ENCODE results near the gene HOATZ. TPM values are rescaled to one million over a fixed set of nuclear protein-coding genes. Genes with fewer than 3 reads are reported as not detected.

The HOATZ gene
- total RNA-seq, 1 donor from 2014 or later, result not detected

DNA sequence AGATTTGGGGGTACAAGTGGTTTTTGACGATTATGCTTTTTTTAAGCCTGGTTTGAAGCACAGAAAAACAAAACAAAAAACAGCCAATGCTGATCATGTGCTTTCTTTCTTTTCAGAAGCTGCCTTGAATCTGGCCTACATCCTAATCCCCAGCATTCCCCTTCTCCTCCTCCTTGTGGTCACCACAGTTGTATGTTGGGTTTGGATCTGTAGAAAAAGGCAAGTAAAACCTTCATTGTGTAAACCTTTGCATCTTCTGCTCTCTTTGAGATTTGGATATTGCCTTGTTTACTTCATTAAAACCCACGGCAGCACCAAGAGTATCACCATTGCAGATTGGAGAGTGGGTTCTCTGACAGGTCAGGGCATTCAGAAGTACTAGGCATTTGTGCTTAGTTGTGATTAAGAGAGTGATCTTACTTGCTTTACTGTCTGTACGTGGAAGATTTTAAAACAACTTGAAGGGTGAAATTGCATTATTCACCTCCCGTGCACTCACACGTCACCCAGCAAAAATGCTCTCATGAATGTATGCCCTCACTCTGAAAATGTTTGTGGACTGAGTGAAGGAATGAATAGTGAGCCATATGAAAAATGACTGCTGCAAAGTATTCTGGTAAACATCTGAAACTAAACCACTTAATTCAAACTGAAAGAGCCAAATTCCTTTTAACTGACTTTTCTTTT, 43.0 kb downstream of the HOATZ start:
- H3K9me3 Mint-ChIP-seq (ENCODE audit: unreplicated experiment), result no peaks in the 10 kb centered on the region
- TF ChIP-seq, protein P1, sequence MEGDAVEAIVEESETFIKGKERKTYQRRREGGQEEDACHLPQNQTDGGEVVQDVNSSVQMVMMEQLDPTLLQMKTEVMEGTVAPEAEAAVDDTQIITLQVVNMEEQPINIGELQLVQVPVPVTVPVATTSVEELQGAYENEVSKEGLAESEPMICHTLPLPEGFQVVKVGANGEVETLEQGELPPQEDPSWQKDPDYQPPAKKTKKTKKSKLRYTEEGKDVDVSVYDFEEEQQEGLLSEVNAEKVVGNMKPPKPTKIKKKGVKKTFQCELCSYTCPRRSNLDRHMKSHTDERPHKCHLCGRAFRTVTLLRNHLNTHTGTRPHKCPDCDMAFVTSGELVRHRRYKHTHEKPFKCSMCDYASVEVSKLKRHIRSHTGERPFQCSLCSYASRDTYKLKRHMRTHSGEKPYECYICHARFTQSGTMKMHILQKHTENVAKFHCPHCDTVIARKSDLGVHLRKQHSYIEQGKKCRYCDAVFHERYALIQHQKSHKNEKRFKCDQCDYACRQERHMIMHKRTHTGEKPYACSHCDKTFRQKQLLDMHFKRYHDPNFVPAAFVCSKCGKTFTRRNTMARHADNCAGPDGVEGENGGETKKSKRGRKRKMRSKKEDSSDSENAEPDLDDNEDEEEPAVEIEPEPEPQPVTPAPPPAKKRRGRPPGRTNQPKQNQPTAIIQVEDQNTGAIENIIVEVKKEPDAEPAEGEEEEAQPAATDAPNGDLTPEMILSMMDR (IDR thresholded peaks at IDR 0.05; ENCODE audit: partially characterized antibody, unreplicated experiment), result no peak
- H3K27ac Mint-ChIP-seq (ENCODE audit: unreplicated experiment), result no peak overlapping the region

GRCh38 chr11:111559800-111560464, 45.4 kb downstream of the HOATZ start:
- no peak for DNase-seq
- H3K36me3 Mint-ChIP-seq (ENCODE audit: unreplicated experiment), result no peaks in the 10 kb centered on the region
- no peak overlapping the region for H3K4me3 Mint-ChIP-seq (ENCODE audit: unreplicated experiment)
- no peak overlapping the region for H3K27ac Mint-ChIP-seq (ENCODE audit: unreplicated experiment)
- H3K4me1 Mint-ChIP-seq (ENCODE audit: low read depth, unreplicated experiment), result peaks cover 2% of the 10 kb centered on the region
- TF ChIP-seq, protein P1 (IDR thresholded peaks at IDR 0.05; ENCODE audit: partially characterized antibody, unreplicated experiment), result no peak
- H3K9me3 Mint-ChIP-seq (ENCODE audit: unreplicated experiment), result peaks cover 2% of the 10 kb centered on the region
- no peaks in the 10 kb centered on the region for H3K27me3 Mint-ChIP-seq (ENCODE audit: unreplicated experiment)

More for the DNA sequence above, 43.0 kb downstream of the HOATZ start:
- peaks cover 2% of the 10 kb centered on the region for H3K4me1 Mint-ChIP-seq (ENCODE audit: low read depth, unreplicated experiment)
- H3K27me3 Mint-ChIP-seq (ENCODE audit: unreplicated experiment), result no peaks in the 10 kb centered on the region
- H3K4me3 Mint-ChIP-seq (ENCODE audit: unreplicated experiment), result no peak overlapping the region
- H3K36me3 Mint-ChIP-seq (ENCODE audit: unreplicated experiment), result no peaks in the 10 kb centered on the region
- no peak for DNase-seq

GRCh38 chr11:111560800-111561199, 46.2 kb downstream of the HOATZ start:
- Mint-ChIP-seq H3K4me1 (ENCODE audit: low read depth, unreplicated experiment) (peaks cover 2% of the 10 kb centered on the region), H3K9me3 (ENCODE audit: unreplicated experiment) (peaks cover 5% of the 10 kb centered on the region), H3K36me3 (ENCODE audit: unreplicated experiment) (no peaks in the 10 kb centered on the region), H3K27me3 (ENCODE audit: unreplicated experiment) (no peaks in the 10 kb centered on the region), H3K4me3 (ENCODE audit: unreplicated experiment) (no peak overlapping the region), H3K27ac (ENCODE audit: unreplicated experiment) (no peak overlapping the region)
- no peak for DNase-seq
- TF ChIP-seq, protein P1 (IDR thresholded peaks at IDR 0.05; ENCODE audit: partially characterized antibody, unreplicated experiment), result no peak

DNA sequence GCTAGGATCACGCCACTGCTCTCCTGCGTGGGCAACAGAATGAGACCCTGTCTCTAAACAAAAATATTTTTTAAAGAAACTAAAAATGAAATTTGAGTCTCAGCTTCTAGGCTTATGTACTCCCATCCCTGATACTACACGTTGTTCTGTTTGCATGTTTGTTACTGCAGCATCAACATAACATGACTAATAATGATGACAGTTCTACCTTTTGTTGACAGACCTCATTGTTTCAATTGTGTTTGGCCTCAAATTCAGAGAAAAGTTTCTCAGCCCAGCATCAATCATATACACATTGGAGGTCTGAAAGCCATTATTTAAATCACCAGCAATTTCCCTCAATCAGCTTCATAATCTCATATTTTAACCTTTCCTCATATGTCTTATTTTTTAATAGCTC, 46.7 kb downstream of the HOATZ start:
- Mint-ChIP-seq H3K36me3 (ENCODE audit: unreplicated experiment) (no peaks in the 10 kb centered on the region), H3K27ac (ENCODE audit: unreplicated experiment) (no peak overlapping the region)

More for the DNA sequence above, 46.7 kb downstream of the HOATZ start:
- Mint-ChIP-seq H3K27me3 (ENCODE audit: unreplicated experiment) (no peaks in the 10 kb centered on the region), H3K4me1 (ENCODE audit: low read depth, unreplicated experiment) (peaks cover 2% of the 10 kb centered on the region), H3K4me3 (ENCODE audit: unreplicated experiment) (no peak overlapping the region), H3K9me3 (ENCODE audit: unreplicated experiment) (peaks cover 5% of the 10 kb centered on the region)
- no peak for DNase-seq
- TF ChIP-seq, protein P1 (IDR thresholded peaks at IDR 0.05; ENCODE audit: partially characterized antibody, unreplicated experiment), result no peak
